ENCODE results near the gene SOX6.

DNA sequence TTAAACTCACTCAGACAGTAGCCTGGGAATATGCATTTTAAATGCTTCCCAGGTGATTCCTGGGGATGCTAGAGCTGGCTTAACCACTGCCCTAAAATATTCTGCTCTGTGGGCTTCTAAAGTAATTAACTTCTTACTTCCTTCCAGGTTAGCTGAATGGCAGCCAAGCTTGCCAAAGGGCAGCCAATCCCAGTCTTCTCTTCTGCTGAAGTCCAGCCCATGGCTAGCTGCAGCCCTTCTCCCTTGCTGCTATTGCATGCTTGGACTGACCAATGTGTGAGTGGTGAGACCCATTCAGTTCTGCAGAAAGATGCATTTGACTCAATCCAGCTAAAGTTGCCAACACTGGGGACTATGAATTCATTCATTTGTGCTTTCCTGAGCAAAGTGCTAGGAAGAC lies 411.9 kb downstream of the SOX6 start:
- TF ChIP-seq, protein P1, sequence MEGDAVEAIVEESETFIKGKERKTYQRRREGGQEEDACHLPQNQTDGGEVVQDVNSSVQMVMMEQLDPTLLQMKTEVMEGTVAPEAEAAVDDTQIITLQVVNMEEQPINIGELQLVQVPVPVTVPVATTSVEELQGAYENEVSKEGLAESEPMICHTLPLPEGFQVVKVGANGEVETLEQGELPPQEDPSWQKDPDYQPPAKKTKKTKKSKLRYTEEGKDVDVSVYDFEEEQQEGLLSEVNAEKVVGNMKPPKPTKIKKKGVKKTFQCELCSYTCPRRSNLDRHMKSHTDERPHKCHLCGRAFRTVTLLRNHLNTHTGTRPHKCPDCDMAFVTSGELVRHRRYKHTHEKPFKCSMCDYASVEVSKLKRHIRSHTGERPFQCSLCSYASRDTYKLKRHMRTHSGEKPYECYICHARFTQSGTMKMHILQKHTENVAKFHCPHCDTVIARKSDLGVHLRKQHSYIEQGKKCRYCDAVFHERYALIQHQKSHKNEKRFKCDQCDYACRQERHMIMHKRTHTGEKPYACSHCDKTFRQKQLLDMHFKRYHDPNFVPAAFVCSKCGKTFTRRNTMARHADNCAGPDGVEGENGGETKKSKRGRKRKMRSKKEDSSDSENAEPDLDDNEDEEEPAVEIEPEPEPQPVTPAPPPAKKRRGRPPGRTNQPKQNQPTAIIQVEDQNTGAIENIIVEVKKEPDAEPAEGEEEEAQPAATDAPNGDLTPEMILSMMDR (conservative IDR thresholded peaks at IDR 0.05; ENCODE audit: low read length): no peak
- no peak for TF ChIP-seq EZH2phosphoT487 (IDR thresholded peaks at IDR 0.05; ENCODE audit: borderline replicate concordance, low read depth, low read length)

Measured in OCI-LY7 (cell line).